Measurements from ENCODE around the gene ZNF418. TPM values are rescaled to one million over a fixed set of nuclear protein-coding genes. Genes with fewer than 3 reads are reported as not detected.

ZNF418 gene
- total RNA-seq, 4 donors from 2014 or later = 11.6 to 21.2 (median 16.3) TPM

DNA sequence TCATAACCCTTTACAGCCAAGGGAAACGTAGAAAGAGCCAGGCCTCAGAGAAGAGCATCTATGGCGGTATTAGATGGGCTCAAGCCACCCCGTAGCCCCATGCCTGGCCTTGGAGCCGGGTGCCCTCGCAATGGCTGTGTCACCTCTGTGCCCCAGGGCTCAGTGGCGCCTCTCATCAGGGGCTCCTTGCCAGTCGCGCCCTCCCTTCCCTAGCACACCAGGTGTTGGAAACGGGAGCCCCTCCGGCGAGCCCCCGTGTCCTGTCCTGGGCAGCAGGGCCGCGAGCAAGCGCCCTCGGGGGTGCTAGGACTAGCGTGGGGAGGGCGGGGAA, 11.9 kb upstream of the ZNF418 start:
- TF ChIP-seq POLR2A (IDR thresholded peaks at IDR 0.05; ENCODE audit: low read depth) (no peak), EP300 (IDR thresholded peaks at IDR 0.05) (no peak), POLR2AphosphoS5 (IDR thresholded peaks at IDR 0.05) (no peak)
- TF ChIP-seq, protein P1, sequence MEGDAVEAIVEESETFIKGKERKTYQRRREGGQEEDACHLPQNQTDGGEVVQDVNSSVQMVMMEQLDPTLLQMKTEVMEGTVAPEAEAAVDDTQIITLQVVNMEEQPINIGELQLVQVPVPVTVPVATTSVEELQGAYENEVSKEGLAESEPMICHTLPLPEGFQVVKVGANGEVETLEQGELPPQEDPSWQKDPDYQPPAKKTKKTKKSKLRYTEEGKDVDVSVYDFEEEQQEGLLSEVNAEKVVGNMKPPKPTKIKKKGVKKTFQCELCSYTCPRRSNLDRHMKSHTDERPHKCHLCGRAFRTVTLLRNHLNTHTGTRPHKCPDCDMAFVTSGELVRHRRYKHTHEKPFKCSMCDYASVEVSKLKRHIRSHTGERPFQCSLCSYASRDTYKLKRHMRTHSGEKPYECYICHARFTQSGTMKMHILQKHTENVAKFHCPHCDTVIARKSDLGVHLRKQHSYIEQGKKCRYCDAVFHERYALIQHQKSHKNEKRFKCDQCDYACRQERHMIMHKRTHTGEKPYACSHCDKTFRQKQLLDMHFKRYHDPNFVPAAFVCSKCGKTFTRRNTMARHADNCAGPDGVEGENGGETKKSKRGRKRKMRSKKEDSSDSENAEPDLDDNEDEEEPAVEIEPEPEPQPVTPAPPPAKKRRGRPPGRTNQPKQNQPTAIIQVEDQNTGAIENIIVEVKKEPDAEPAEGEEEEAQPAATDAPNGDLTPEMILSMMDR (IDR thresholded peaks at IDR 0.05) = no peak
- intact Hi-C loops (cut with DNase I) = no loop called here
- Histone ChIP-seq H3K4me3 (peak overlapping the region; percentile 73 to 92 (median 83)), H3K9me3 (peaks cover 0 to 60% (median 34%) of the 10 kb centered on the region in 4 donors), H3K27me3 (no peaks in the 10 kb centered on the region), H3K4me1 (peaks cover 11 to 26% (median 17%) of the 10 kb centered on the region in 4 donors), H3K36me3 (peaks cover 18 to 37% (median 25%) of the 10 kb centered on the region in 4 donors), H3K27ac (replicated peaks in 1 of 4) (peak overlapping the region; percentile 79 to 91 (median 86))
- DNase-seq (ENCODE audit: extremely low spot score) = no peak
- WGBS = 0% methylated on average over 2 of the region's 18 CpGs

DNA sequence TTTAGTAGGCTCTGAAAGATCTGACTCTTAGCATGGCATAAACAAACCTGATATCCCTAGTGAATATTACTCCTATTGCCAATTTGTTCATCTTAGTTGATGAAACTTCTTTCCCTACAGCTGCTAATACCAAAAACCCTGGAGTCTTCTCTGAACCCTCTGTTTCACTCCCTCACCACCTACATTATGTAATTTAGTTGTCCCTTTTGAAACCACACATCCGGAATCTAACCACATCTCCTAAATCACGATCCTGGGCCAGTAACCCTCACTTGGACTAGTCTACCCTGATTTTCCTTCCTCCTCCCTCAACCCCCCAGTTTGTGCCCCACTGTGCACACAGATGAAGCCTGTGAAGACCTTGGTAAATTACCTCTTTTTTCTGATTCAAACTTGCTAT, 11.1 kb upstream of the ZNF418 start:
- intact Hi-C loops (cut with DNase I) = no loop called here
- DNase-seq (ENCODE audit: extremely low spot score) = no peak
- no peak for TF ChIP-seq POLR2AphosphoS5 (IDR thresholded peaks at IDR 0.05)
- TF ChIP-seq EP300 (IDR thresholded peaks at IDR 0.05) = no peak
- TF ChIP-seq, protein P1 (IDR thresholded peaks at IDR 0.05) = no peak
- no peak for TF ChIP-seq POLR2A (IDR thresholded peaks at IDR 0.05; ENCODE audit: low read depth)
- H3K27ac ChIP-seq (replicated peaks in 1 of 4) = peak overlapping the region in 1 of 4 donors; percentile 91
- H3K9me3 ChIP-seq = peaks cover 0 to 67% (median 41%) of the 10 kb centered on the region in 4 donors
- peak overlapping the region; percentile 73 to 92 (median 83) for H3K4me3 ChIP-seq
- peaks cover 26 to 44% (median 33%) of the 10 kb centered on the region in 4 donors for H3K36me3 ChIP-seq
- 67% methylated on average over 2 of the region's 2 CpGs for whole genome bisulfite sequencing
- H3K27me3 ChIP-seq = no peaks in the 10 kb centered on the region
- peaks cover 11 to 26% (median 17%) of the 10 kb centered on the region in 4 donors for H3K4me1 ChIP-seq

DNA sequence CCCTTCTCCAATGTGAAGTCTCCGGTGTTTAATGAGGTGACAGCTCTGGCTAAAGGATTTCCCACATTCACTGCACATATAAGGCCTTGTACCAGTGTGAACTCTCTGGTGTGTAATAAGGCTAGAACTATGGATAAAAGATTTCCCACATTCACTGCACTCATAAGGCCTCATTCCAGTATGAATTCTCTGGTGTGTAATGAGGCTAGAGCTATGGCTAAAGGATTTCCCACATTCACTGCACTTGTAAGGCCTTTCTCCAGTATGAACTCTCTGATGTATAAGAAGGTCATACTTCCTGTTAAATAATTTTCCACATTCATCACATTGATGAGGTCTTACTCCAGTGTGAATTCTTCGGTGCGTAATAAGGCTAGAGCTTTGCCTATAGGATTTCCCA, 6.4 kb upstream of the ZNF418 start:
- H3K4me1 ChIP-seq = peaks cover 7 to 14% (median 11%) of the 10 kb centered on the region in 4 donors
- no peak overlapping the region for H3K27ac ChIP-seq (replicated peaks in 1 of 4)
- no peak overlapping the region for H3K4me3 ChIP-seq
- peaks cover 0 to 77% (median 72%) of the 10 kb centered on the region in 4 donors for H3K9me3 ChIP-seq
- 98% methylated on average over 3 of the region's 3 CpGs for WGBS
- intact Hi-C loops (cut with DNase I) = no loop called here
- no peaks in the 10 kb centered on the region for H3K27me3 ChIP-seq
- TF ChIP-seq, protein P1 (IDR thresholded peaks at IDR 0.05) = no peak
- TF ChIP-seq EP300 (IDR thresholded peaks at IDR 0.05) (no peak), POLR2AphosphoS5 (IDR thresholded peaks at IDR 0.05) (no peak), POLR2A (IDR thresholded peaks at IDR 0.05; ENCODE audit: low read depth) (no peak)
- peaks cover 33 to 75% (median 48%) of the 10 kb centered on the region in 4 donors for H3K36me3 ChIP-seq
- DNase-seq (ENCODE audit: extremely low spot score) = no peak

DNA sequence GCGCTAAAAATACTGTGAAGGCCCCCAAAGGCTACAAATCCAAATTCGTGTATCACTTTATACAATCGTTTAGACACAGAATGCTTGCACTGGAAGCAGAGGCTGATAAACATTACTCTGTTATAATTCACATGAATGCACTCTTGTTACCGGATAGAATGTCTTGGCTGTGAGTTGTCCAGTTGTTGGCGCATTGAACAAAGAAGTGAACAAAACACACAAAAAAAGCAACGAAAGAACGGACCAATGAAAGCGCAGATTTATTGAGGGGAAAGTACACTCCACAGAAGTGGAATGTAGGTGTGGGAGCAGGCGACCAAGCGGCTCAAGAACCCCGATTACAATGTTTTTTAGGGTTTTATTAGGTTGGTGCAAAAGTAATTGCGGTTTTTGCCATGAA, 529 bp upstream of the ZNF418 start:
- peaks cover under 1 to 55% (median 10%) of the 10 kb centered on the region in 4 donors for H3K36me3 ChIP-seq
- TF ChIP-seq POLR2A (IDR thresholded peaks at IDR 0.05; ENCODE audit: low read depth) (no peak), POLR2AphosphoS5 (IDR thresholded peaks at IDR 0.05) (no peak), EP300 (IDR thresholded peaks at IDR 0.05) (no peak)
- TF ChIP-seq, protein P1 (IDR thresholded peaks at IDR 0.05) = no peak
- no peak for DNase-seq (ENCODE audit: extremely low spot score)
- peaks cover 0 to 66% (median 38%) of the 10 kb centered on the region in 4 donors for H3K9me3 ChIP-seq
- intact Hi-C loops (cut with DNase I) = loop anchor here (5.0 kb wide), 1 partner anchor 67 kb away; the partner anchor contains the start of gene ZNF606
- H3K4me3 ChIP-seq = peak overlapping the region in 2 of 4 donors; percentile 70 to 78
- 88% methylated on average over 12 of the region's 12 CpGs for WGBS
- H3K27ac ChIP-seq (replicated peaks in 1 of 4) = no peak overlapping the region
- H3K4me1 ChIP-seq = peaks cover 4 to 18% (median 13%) of the 10 kb centered on the region in 4 donors
- H3K27me3 ChIP-seq = no peaks in the 10 kb centered on the region

DNA sequence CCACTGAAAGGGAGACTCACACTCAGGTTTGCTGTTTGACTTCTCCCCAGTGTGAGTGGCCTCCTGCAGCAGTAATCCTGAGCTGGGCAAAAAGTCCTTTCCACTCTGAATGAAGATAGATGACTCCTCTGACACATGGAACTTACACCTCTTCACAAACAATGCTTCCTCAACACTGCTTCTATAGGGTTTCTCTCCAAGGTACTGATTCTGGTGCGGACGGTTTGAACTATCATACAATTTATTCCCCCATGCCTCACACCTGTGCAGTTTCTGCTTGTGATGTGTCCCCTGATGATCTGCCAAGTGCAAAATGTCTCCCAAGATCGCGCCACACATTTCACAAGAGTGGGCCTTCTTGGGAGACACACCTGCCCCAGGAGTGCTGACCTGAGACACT, 7.6 kb downstream of the ZNF418 start:
- H3K9me3 ChIP-seq = peaks cover 4 to 81% (median 57%) of the 10 kb centered on the region in 4 donors

More for the DNA sequence above, 7.6 kb downstream of the ZNF418 start:
- 100% methylated on average over 4 of the region's 4 CpGs for WGBS
- Histone ChIP-seq H3K36me3 (peaks cover 32 to 65% (median 50%) of the 10 kb centered on the region in 4 donors), H3K4me1 (no peaks in the 10 kb centered on the region), H3K4me3 (no peak overlapping the region), H3K27me3 (no peaks in the 10 kb centered on the region), H3K27ac (replicated peaks in 1 of 4) (no peak overlapping the region)
- intact Hi-C loops (cut with DNase I) = no loop called here
- no peak for DNase-seq (ENCODE audit: extremely low spot score)
- TF ChIP-seq, protein P1 (IDR thresholded peaks at IDR 0.05) = no peak
- TF ChIP-seq POLR2AphosphoS5 (IDR thresholded peaks at IDR 0.05) (no peak), EP300 (IDR thresholded peaks at IDR 0.05) (no peak), POLR2A (IDR thresholded peaks at IDR 0.05; ENCODE audit: low read depth) (no peak)

Data from esophagus muscularis mucosa (tissue), 4 donors.